ENCODE data around the gene GNAO1.
"Not testable (repeated sequence)": the region's sequence is repeated elsewhere in the genome, so short reads cannot be mapped to it uniquely, and the experiment has no call there.

GNAO1 gene

DNA sequence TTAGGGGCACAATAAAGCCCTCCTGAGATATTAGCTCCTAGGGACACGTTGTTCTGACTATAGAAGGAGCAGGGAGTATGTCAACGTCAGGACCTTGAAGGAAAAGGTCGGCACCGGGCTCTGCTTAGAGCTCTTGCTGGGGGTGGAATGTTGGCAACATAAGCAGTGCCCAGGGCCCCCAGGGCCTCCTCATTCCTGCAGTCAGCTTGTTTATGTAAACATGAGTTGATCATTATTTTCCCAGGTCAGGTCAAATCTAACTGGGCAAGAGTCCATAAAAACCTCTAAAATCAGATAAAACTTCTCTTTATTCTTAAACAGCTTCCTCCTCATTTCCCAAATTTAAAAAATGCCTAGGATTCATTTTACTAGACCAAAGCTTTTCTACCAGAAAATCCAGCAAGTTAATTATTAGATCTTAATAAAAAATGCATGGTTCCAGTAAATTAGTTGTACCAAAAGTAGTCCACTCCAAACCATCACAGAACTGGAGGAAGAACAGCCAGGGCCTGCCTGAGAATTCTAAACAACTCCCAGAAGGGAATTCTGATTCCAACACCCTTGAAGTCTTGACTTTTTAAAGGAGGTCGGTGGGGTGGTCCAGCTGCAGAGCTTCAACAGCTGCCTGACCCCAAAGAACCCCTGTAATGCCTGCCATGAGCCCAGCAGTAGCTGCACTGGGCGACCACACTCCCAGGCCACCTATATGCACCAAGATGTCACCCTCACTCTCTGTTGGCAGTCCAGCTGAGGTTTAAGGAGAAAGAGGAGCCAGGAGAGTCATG, 179.8 kb downstream of the GNAO1 start:
- DNase-seq, result no peak

DNA sequence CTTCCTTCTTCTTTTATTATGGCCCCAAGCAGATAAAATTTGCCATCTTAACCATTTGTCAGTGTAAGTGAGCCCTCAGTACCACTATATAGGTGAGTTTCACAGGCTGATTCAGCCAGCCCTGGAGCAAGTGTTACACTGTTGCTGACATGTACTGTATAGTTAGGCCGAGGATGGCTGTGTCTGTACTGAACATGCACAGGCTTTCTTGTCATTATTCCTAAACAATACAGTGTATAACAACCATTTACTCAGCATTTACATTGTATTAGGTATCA, 180.3 kb downstream of the GNAO1 start:
- no peak for DNase-seq

DNA sequence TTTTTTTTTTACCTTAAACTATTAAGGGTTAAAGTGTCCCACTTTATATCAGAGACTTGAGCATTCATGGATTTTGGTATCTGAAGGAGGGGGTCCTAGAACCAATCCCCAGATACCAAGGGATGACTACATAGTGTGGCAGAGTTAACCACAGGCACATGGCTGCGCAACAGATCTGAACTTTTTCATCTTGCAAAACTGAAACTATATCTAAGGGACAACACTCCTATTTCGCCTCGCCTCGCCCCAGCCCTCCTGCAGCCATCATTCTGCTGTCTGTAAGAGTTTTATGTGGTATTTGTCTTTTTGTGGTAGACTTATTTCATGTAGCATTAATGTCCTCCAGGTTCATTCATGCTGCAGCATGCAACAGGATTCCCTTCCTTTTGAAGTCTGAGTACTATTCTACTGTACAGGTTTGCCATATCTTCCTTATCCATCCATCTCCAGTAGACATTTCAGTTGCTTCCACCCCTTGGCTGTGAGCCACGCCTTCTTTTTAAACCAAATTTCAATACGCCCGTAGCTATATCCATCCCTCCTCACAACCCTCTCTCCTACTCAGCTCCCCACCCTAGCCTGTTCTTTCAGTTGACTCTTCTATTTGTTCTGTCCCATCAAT, 180.8 kb downstream of the GNAO1 start:
- no peak for DNase-seq

DNA sequence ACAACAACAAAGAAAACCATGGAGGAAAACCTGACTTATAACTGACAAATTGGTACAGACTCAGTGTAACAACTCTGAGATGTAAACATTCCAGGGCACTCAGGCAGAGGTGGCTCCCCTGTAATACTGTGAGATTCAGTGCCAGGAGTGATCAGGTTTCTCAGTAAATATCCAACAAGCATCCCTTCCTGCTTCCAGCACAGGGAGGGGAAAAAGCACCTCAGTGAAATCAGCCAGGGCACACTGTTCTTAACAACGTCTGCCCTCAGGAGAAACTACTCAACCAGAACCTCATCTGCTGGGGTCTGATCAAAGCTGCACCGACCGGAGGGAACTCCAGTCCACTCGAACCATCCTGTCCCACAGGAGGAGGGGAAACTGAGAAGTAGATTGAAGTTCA, 181.7 kb downstream of the GNAO1 start:
- DNase-seq, result no peak

DNA sequence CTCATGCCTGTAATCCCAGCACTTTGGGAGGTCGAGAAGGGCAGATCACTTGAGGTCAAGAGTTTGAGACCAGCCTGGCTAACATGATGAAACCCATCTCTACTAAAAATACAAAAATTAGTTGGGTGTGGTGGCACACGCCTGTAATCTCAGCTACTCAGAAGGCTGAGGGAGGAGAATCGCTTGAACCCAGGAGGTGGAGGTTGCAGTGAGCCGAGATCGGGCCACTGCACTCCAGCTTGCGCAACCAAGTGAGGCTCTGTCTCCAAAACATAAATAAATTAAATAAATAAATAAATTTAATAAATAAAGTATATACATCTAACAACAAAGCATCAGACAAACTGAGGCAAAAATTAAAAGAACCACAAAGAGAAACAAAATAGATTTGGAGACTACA, 184.5 kb downstream of the GNAO1 start:
- not testable (repeated sequence) for DNase-seq

DNA sequence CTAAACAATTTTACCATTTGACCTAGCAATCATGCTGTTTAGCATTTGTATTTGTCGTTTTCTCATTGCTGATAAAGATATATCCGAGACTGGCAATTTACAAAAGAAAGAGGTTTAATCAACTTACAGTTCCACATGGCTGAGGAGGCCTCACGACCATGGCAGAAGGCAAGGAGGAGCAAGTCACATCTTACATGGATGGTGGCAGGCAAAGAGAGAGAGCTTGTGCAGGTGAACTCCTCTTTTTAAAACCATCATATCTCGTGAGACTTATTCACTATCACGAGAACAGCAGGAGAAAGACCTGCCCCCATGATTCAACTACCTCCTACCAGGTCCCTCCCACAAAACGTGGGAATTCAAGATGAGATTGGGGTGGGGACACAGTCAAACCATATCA, 187.8 kb downstream of the GNAO1 start:
- not testable (repeated sequence) for DNase-seq

DNA sequence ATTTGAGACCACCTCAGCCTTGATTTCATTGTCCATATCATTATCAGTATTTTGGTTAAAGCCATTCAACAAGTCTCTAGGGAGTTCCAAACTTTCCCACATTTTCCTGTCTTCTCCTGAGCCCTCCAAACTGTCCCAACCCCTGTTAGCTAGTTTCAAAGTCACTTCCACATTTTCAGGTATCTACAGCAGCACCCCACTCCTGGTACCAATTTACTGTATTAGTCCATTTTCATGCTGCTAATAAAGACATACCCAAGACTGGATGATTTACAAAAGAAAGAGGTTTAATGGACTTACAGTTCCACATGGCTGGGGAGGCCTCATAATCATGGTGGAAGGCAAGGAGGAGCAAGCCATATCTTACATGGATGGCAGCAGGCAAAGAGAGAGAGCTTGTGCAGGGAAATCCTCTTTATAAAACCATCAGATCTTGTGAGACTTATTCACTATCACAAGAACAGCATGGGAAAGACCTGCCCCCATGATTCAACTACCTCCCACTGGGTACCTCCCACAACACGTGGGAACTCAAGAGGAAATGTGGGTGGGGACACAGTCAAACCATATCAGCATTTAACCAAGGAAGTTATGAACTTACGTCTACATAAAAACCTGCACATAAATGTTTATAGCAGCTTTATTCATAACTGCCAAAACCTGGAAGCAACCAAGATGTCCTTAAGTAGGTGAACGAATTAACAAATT, 189.6 kb downstream of the GNAO1 start:
- not testable (repeated sequence) for DNase-seq

DNA sequence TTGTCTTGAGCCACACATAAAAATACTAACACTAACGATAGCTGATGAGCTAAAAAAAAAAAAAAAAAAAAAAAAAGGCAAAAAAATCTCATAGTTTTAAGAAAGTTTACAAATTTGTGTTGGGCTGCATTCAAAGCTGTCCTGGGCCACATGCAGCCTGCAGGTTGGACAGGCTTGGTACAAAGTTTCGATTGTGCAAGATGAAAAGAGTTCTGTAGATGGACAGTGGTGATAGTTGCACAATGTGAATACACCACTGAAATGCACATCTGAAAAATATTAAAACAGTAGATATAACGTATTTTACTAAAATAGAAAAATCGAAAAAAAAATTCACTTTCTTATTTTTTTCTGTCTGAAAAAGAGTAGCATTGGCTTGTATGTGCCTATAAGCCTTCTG, 191.2 kb downstream of the GNAO1 start:
- DNase-seq, result no peak

DNA sequence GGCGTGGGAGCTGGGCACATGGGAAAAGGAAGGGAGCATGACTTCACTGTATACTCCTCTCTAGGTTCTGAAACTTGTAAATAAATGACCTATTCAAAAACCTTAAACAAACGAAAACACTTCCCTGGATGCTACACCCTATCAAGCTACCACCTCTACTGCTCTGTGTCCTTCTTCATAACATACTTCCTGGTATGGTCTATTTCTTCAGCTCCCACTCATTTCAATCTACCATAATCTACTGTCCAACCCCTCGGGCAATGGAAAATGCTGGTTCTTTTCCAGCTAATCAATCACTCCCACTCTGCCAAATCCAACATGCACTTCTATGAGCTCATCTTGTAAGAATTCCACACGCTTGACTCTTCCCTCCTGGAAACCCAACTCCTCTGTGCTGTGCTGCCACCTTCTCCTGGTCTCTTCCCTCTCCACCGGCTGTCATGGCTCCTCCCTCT, 191.6 kb downstream of the GNAO1 start:
- DNase-seq, result no peak

DNA sequence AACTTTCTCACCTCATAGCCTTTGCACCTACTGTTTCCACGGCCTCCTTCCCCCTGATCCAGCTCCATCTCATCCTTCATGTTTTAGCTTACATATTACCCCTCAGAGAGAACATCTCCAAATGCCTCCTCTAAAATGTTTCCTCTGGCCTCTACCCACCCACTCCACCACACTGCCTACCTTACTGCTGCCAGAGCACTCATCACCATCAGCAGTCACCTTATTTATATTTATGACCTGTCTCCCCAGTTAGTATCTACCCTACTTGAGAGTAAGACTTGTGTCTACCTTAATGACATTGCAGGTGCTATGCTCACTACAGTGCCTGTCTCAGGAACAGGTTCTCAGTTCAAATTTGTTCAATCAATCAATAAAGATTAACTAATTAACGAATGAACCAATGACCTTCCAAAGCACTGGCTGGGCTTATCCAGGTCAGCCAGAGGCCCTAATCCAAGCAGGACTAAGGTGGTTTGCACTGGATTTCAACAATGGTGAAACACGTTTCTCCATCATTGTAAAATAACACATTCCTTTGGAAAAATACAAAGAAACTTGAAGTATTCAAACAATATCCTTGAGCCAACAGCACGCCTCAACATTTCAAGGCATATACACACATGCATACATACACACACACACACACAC, 192.9 kb downstream of the GNAO1 start:
- DNase-seq, result no peak

DNA sequence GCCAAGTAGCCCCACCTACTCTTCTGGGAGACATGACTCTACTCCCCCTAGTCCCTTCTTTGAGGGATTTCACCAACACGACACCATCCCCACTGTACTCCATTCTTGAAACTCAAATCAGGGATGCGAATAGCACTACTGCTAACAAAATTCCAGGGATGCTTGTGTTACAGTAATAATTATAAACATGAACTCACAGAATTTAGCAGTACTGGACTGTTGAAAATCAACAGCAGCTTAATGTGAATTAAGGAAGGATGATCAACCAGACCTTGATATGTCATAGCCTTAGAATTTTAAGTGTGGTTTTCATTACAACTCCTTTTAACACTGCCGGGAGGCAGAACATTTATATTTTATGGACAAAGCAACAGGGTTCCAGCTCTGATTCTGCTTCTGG, 196.1 kb downstream of the GNAO1 start:
- DNase-seq, result no peak

DNA sequence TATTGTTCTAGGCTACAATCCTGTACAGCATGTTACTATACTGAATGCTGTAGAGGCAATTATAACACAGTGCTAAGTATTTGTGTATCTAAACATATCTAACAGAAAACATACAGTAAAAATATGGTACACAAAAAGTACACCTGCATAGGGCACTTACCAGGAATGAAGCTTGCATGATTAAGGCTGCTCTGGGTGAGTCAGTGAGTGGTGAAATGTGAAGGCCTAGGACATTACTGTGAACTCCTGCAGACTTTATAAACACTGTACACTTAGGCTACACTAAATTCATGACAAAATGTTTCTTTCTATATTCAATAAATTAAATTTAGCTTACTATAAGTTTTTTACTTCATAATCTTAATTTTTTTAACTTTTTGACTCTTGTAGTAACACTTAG, 196.9 kb downstream of the GNAO1 start:
- DNase-seq, result no peak

DNA sequence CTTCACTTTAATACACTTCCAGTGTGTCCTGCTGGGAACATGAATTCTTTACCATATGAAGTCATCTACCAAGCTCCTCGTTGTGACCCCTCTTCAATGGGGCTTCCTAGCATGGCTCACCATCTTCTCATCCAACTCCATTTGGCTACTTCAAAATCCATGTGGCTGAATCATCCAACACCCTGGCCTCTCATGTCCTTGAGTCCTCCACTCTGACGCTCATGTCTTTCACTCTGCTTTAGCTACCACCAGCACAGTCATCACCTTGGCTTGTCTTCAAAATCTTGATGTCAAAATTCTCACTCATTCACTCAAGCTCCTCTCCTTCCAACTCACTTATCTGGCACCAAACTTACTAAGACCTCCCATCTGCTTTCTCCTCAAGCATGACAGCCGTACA, 198.3 kb downstream of the GNAO1 start:
- DNase-seq, result no peak

DNA sequence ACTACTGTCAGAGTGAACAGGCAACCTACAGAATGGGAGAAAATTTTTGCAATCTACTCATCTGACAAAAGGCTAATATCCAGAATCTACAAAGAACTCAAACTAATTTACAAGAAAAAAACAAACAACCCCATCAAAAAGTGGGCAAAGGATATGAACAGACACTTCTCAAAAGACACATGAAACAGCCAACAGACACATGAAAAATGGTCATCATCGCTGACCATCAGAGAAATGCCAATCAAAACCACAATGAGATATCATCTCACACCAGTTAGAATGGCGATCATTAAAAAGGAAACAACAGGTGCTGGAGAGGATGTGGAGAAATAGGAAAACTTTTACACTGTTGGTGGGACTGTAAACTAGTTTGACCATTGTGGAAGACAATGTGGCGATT, 205.4 kb downstream of the GNAO1 start:
- not testable (repeated sequence) for DNase-seq

DNA sequence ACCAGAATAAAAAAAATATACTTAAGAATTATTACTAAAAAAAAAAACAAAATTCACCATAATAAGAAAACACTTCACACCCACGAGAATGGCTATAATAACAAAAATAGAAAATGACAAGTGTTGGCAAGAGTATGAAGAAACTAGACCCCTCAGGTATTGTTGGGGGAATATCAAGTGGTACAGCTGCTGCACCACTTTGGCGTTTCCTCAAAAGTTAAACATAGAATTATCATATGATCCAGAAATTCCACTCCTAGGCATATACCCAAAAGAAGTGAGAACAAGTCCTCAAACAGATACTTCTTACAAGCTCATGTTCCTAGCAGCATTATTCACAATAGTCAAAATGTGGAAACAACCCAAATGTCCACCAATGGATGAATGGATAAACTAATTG, 207.8 kb downstream of the GNAO1 start:
- DNase-seq, result no peak

DNA sequence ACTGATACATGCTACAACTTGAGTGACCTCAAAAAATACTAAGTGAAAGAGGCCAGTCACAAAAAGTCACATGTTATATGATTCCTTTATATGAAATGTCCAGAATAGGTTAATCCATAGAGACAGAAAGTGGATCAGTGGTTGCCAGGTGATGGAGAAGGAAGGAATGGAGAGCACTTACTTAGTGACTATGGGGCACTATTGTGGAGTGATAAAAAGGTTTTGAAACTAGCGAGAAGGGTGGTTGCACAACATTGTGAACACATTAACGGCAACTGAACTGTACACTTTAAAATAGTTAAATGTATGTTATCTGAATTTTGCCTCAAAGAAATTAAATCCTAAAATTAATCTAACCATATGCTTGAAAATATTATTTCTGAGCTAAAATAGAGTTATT, 208.2 kb downstream of the GNAO1 start:
- DNase-seq, result no peak

DNA sequence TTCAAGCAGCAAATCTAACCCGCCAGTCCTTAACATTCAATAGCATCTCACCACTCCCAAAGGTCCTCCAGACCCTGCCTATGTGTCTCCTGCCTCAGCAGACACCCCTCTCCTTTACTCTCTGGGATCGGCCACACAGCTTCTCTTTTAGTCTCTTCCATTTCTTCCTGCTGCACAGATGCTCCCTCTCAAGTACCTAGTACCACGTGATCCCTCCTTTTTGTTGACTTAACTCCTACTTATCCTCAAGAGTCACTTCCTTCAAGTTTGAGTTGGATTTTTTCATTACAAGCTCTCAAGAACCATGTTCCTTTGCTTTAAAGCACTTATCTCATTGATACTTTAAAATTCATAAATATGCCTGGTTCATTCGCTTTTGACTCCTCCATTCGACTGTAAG, 209.2 kb downstream of the GNAO1 start:
- DNase-seq, result no peak

DNA sequence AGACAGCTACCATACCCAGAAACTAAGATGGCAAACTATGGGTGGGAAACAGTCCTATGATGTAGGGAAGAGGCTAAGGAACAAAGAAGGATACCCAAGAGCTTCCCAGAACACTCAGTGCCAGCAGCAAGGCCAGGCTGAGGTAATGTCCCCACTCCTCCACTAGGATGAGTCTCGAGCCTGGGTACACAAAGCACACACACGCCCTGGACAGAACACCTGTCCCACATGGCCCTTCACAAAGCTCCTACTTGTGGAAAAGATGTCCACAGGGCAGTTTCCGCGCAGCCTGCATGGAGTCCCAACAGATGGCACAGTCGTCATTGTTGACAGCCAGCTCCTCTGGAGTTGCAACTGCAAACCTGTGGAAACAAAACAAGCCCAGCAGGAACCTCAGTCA, 210.2 kb downstream of the GNAO1 start:
- no peak for DNase-seq

DNA sequence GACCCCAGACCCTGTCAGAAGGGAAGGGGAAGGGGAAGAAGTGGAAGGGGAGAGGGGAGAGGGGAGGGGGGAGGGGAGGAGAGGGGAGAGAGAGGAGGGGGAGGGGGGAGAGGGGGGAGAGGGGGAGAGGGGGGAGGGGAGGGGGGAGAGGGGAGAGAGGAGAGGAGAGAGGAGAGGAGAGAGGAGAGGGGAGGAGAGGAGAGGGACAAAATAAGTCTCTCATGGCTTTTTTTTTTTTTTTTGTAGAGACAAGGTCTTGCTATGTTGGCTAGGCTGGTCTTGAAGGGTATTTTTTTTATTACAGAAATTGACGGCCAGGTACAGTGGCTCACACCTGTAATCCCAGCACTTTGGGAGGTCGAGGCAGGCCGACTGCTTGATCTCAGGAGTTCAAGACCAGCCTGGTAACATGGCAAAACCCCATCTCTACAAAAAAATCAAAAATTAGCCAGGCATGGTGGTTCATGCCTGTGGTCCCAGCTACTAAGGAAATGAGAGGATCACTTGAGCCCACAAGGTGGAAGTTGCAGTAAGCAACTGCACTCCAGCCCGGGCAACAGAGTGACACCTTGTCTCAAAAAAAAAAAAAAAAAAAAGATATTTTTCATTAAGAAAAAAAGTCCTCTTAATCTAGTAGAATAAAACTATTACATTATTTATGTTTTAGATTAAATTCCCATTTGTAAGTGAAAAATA, 214.8 kb downstream of the GNAO1 start:
- no peak for DNase-seq
